Measurements from ENCODE around the gene CAMTA1. TPM values are rescaled to one million over a fixed set of nuclear protein-coding genes. Genes with fewer than 3 reads are reported as not detected.

The CAMTA1 gene
- total RNA-seq, 1 donor from 2014 or later = 69.9 TPM

DNA sequence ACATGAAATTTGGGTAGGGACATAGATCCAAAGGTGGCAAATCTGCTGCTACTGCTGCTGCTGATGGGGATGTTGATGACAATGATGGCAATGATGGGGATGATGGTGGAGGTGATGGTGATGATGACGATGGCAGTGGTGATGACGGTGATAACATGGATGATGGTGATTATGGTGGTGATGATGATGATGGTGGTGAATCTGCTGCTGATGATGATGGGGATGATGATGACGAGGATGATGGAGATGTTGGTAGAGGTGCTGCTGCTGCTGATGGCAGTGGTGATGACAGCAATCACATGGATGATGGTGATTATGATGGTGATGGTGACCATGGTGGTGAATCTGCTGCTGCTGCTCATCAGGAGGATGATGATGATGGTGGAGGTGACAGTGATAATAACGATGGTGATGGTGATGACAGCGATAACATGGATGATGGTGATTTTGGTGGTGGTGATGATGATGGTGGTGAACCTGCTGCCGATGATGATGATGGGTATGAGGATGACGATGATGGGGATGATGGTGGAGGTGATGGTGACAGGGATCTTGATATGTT is 644.9 kb downstream of the CAMTA1 start:
- intact Hi-C loops (cut with micrococcal nuclease) = no loop called here
- no peak overlapping the region for H3K4me3 Mint-ChIP-seq

GRCh38 chr1:7430691-7431090 is 645.4 kb downstream of the CAMTA1 start:
- H3K4me3 Mint-ChIP-seq = no peak overlapping the region
- H3K9me3 Mint-ChIP-seq = no peaks in the 10 kb centered on the region
- no peak overlapping the region for H3K27ac Mint-ChIP-seq
- H3K36me3 Mint-ChIP-seq (ENCODE audit: low read depth) = no peaks in the 10 kb centered on the region
- DNase-seq = no peak
- H3K27me3 Mint-ChIP-seq = no peaks in the 10 kb centered on the region
- H3K4me1 Mint-ChIP-seq = no peaks in the 10 kb centered on the region
- intact Hi-C loops (cut with micrococcal nuclease) = no loop called here

More for the DNA sequence above, 644.9 kb downstream of the CAMTA1 start:
- no peaks in the 10 kb centered on the region for H3K9me3 Mint-ChIP-seq
- no peaks in the 10 kb centered on the region for H3K4me1 Mint-ChIP-seq
- no peaks in the 10 kb centered on the region for H3K27me3 Mint-ChIP-seq
- H3K36me3 Mint-ChIP-seq (ENCODE audit: low read depth) = no peaks in the 10 kb centered on the region
- H3K27ac Mint-ChIP-seq = no peak overlapping the region
- DNase-seq = no peak

DNA sequence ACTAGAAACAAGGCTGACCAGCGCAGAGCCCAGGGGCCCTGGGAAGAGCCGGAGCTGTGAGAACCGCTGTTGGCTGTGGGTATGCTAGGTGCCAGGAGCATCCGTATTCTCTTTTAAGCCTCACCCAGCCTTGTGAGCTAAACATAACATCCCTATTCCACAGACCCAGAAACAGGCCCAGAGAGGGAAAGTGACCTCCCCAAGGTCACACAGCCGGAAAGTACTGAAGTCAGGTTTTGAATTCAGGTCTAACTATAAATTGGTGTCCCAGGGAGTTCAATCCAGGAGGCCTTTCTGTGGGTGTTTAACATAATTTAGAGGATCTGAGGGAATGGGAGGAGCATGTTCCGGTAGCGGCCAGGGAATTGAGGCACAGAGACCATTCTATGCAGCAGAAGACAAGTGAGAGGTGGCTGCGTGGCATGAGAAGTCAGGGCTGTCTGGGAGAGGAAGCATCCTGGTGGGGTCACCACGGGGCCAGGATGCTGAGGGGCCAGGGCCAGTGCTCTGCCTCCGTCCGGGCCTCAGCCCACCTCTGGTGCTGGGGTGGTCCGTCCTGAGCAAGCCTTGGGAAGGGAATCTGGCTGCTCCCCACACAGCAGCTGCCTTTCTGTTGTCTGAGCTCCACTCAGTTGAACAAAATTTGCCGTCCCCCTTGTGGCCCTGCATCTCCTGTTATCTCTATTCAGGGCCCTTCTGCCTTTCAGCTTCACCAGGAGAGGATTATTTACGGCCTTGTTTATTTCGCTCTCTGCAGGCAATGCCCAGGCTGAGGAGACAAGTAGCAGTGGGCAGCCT is 647.0 kb downstream of the CAMTA1 start:
- H3K27me3 Mint-ChIP-seq = no peaks in the 10 kb centered on the region
- H3K4me1 Mint-ChIP-seq = no peaks in the 10 kb centered on the region

DNA sequence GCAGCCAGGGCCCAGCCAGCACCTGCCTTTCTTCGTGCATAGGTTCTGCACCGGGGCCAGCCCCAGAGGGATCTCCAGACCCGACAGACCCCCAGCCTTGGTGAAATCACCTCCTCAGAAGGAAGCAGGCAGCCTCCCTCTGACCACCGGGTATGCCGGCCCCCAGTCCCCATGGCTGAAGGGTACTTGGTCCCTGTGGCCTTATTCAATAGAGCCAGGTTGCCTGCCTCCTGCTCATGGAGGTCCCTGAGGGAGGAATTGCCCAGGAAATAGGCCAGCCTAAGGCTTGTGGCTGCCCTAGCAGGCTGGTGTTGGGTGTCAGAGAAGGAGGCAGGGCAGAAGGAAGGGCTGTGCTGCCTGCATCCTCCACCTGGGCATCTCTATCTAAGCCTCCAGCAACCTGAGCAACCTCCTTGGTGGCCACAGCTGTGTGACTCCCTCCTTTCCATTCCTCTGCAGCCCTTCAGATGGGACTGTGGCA is 647.7 kb downstream of the CAMTA1 start:
- Mint-ChIP-seq H3K4me3 (no peak overlapping the region), H3K36me3 (ENCODE audit: low read depth) (no peaks in the 10 kb centered on the region), H3K9me3 (no peaks in the 10 kb centered on the region), H3K27ac (no peak overlapping the region), H3K4me1 (no peaks in the 10 kb centered on the region), H3K27me3 (no peaks in the 10 kb centered on the region)
- DNase-seq = no peak
- intact Hi-C loops (cut with micrococcal nuclease) = no loop called here

More for the DNA sequence above, 647.0 kb downstream of the CAMTA1 start:
- Mint-ChIP-seq H3K4me3 (no peak overlapping the region), H3K27ac (no peak overlapping the region), H3K9me3 (no peaks in the 10 kb centered on the region), H3K36me3 (ENCODE audit: low read depth) (no peaks in the 10 kb centered on the region)
- intact Hi-C loops (cut with micrococcal nuclease) = no loop called here
- DNase-seq = no peak

DNA sequence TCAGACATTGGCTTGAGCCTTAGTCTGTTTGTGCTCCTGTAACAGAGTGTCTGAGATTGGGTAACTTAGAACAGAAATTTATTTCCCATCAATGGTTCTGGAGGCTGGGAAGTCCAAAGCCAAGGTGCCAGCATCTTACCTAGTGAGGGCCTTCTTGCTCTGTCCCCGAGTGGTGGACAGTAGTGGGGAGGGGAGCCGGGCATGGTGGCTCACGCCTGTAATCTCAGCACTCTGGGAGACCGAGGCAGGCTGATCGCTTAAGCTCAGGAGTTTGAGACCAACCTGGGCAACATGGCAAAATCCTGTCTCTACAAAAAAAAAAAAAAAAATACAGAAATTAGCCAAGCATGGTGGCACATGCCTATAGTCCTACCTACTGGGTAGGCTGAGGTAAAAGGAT is 649.3 kb downstream of the CAMTA1 start:
- Mint-ChIP-seq H3K36me3 (ENCODE audit: low read depth) (no peaks in the 10 kb centered on the region), H3K4me3 (no peak overlapping the region), H3K4me1 (no peaks in the 10 kb centered on the region), H3K27ac (no peak overlapping the region), H3K9me3 (no peaks in the 10 kb centered on the region), H3K27me3 (no peaks in the 10 kb centered on the region)
- DNase-seq = no peak
- intact Hi-C loops (cut with micrococcal nuclease) = no loop called here

DNA sequence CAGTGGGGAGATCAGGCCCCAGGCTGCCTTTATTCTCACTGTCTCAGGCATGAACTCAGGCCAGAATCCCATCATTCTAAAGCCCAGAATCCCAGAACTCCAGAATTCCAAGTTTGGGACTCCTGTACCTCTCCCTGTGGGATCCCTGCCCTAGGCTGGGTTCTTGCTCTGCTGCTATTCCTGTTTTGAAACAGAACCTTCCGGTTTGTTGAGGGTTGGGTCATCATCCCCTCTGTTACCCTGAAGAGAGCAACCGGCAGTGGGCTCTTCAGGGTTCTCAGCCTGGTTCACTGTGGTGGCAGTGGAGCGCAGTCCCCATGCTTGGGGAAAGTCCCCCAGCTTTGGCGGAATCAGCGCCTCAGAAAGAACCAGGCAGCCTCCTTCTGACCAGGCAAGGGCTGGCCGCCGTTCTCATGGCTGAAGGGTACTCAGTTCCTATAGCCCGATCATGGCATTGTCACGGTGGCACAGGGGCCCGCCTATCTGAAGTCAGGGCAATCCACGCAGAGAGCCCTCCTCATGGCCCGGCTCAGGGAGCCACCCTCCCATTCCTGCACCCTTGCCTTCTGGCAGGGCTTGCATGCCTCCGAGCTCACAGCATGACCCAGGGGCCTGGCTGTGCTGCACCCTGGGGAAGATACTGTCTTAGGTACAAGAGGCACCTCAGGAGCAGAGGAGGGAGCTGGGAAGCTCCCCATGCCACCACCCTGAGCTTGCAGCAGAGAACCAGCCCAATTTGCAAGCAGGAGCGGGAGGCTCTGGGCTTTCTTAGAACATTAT is 650.2 kb downstream of the CAMTA1 start:
- no peaks in the 10 kb centered on the region for H3K36me3 Mint-ChIP-seq (ENCODE audit: low read depth)

DNA sequence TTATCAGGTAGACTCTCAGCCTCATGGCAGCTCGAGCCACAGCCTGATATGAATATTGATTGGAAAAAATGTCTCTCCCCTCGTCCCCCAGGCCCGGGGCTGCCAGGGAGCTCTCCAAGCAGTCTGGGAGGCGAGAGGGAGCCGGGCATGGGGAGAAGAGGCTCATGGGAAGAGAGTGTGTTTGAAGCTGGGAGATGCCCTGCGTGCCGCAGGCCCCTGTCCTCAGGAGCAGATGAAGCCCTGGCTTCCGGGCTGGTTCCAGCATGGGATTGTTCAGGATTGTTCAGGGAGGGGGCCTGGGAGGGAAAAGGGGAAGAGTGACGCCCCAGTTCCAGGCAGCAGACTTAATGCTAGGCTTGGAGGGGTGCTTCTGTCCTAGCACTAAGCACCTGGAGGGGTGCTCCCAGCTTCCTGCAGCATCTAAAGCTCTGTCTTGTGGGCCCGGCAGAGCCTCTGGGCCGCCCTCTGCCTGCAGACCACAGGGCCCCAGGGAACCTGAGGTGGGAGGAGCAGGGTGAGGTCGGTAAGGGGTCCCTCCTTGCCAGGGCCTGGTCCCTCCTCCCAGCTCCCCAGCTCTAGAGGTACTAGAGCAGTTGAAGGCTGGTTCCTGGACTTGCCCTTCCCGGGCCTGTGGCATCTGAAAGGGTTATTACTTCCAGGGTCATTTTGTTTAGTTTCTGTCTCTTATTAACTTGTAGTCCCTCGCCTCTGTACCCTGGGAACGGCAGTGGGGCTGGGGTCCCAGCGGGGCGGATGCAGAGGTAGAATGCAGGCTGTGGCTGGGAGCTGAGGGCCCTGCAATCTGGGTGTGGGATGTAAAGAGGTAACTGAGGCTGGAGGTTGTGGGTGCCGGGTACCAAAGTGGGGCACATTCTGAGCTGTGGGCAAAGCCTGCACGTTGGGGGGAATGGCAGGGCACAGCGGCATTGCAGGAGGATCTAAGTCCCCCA is 651.1 kb downstream of the CAMTA1 start:
- Mint-ChIP-seq H3K36me3 (ENCODE audit: low read depth) (no peaks in the 10 kb centered on the region), H3K27me3 (no peaks in the 10 kb centered on the region), H3K27ac (no peak overlapping the region), H3K9me3 (no peaks in the 10 kb centered on the region), H3K4me3 (no peak overlapping the region), H3K4me1 (no peaks in the 10 kb centered on the region)
- no peak for DNase-seq
- intact Hi-C loops (cut with micrococcal nuclease) = no loop called here

More for the DNA sequence above, 650.2 kb downstream of the CAMTA1 start:
- Mint-ChIP-seq H3K27me3 (no peaks in the 10 kb centered on the region), H3K9me3 (no peaks in the 10 kb centered on the region), H3K4me3 (no peak overlapping the region), H3K4me1 (no peaks in the 10 kb centered on the region), H3K27ac (no peak overlapping the region)
- intact Hi-C loops (cut with micrococcal nuclease) = no loop called here
- no peak for DNase-seq

DNA sequence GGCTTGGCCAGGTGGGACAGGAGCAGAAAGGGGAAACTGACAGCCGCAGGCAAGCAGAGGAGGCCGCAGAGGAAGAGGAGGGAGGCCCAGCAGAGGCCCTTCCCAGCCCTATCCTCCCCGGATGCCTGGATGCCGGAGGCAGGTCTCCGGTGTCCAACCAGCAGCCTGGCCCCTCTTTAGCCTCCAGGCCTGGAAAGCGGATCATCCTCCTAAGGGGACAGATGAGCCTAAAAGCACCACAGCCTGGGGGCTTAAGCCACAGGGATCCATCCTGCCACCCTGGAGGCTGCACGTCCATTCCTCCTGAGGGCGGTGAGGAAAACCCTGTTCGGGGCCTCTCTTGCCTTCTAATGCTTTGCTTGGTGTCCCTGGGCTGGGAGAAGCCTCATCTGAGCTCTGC is 651.8 kb downstream of the CAMTA1 start:
- Mint-ChIP-seq H3K27me3 (no peaks in the 10 kb centered on the region), H3K4me3 (no peak overlapping the region), H3K9me3 (no peaks in the 10 kb centered on the region), H3K36me3 (ENCODE audit: low read depth) (no peaks in the 10 kb centered on the region), H3K4me1 (no peaks in the 10 kb centered on the region), H3K27ac (no peak overlapping the region)
- intact Hi-C loops (cut with micrococcal nuclease) = no loop called here
- DNase-seq = no peak

DNA sequence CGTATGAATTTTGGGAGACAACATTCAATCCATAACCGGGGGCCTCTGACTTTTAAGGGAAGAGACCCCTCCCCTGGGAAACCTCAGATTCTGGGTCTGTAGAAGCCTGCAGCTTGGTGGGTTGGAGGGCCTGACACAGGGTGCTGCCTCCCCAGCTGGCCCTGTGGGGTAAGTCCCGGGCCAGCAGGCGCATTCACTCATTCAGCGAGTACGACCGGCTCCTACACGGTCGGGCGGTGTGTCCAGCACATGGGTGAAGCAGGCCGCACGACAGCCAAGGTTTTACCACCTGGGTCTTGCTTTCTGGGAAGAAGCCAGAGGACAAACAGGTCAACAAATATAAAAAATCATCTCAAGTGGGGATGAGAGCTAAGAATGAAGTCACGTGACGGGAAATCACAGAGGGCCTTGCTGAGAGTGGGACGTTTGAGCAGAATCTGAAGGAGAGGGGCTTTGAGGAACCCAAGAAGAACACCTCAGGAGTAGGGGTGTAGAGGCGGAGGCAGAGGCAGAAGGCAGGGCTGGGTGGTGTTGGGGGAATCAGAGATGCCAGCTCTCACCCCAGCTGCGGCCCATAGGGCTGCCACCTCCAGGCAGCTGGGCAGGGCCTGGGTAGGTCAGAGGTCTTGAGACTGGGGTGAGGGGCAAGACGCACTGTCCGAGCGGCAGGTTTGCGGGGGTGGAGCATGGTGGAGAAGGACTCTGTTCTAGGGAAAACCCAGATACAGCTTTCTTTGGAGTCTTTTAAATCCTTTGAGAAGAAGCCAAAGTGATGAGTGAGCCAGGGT is 652.5 kb downstream of the CAMTA1 start:
- no peaks in the 10 kb centered on the region for H3K36me3 Mint-ChIP-seq (ENCODE audit: low read depth)
- intact Hi-C loops (cut with micrococcal nuclease) = no loop called here
- H3K27me3 Mint-ChIP-seq = no peaks in the 10 kb centered on the region
- DNase-seq = no peak
- no peaks in the 10 kb centered on the region for H3K4me1 Mint-ChIP-seq
- no peak overlapping the region for H3K4me3 Mint-ChIP-seq
- H3K9me3 Mint-ChIP-seq = no peaks in the 10 kb centered on the region
- no peak overlapping the region for H3K27ac Mint-ChIP-seq

DNA sequence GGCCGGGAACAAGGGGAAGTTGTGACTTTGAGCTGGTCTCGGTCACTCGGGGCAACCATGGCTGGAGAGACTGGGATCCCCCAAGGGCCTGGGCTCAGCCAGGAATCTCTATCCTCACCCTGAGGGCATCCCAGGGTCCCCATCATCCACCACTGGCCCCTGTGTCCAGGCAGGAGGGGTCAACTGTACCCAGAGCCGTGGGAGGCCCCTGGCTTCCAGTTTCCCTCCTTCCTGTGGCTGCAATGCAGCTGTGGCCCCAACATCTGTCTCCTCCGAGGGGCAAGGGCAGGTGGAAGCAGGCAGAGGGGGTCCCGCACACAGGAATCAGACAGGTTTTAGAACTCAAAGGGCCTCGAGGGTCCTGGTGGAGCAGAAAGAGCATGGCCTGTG is 653.1 kb downstream of the CAMTA1 start:
- Mint-ChIP-seq H3K4me3 (no peak overlapping the region), H3K27me3 (no peaks in the 10 kb centered on the region), H3K27ac (no peak overlapping the region), H3K36me3 (ENCODE audit: low read depth) (no peaks in the 10 kb centered on the region), H3K9me3 (no peaks in the 10 kb centered on the region), H3K4me1 (no peaks in the 10 kb centered on the region)
- DNase-seq = no peak
- intact Hi-C loops (cut with micrococcal nuclease) = no loop called here

DNA sequence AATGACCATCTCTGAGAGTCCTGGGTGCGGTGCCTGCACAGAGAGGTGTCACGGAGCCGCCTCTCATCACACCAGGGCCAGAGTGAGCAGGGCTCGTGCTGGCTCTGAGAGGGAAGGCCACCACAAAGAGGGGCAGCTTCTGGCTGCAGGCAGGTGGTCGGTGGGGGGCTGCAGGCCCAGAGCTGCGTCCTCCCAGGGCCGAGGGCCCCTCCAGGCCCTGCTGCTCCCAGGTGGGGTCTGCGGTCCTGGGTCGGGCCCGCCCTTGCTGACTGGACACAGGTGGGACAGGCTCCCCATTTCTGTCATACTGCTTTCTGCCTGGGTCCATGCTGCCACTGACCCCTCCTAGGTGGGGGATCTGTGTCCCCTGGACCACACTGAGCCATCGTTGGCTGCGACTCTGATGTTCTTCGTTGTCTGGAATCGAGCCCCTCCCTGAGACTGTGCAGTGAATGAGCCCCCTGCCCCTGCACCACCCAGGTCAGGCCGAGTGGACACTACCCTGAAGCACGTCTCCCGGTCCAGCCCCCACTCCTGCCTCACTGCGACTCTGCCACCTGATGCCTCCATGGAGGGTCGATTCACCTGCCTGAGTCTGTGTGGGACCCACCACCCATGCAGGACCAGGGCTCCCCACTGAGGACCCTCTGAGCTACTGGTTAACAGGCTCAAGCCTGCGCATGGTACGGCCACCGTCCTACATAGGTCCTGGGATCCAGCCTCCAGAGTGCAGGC is 653.8 kb downstream of the CAMTA1 start:
- Mint-ChIP-seq H3K4me3 (no peak overlapping the region), H3K9me3 (no peaks in the 10 kb centered on the region), H3K27me3 (no peaks in the 10 kb centered on the region), H3K4me1 (no peaks in the 10 kb centered on the region), H3K36me3 (ENCODE audit: low read depth) (no peaks in the 10 kb centered on the region), H3K27ac (no peak overlapping the region)
- intact Hi-C loops (cut with micrococcal nuclease) = no loop called here
- no peak for DNase-seq

- Mint-ChIP-seq H3K4me3 (no peak overlapping the region), H3K4me1 (no peaks in the 10 kb centered on the region), H3K36me3 (ENCODE audit: low read depth) (no peaks in the 10 kb centered on the region), H3K27me3 (no peaks in the 10 kb centered on the region), H3K27ac (no peak overlapping the region), H3K9me3 (no peaks in the 10 kb centered on the region)
- intact Hi-C loops (cut with micrococcal nuclease) = no loop called here
- DNase-seq = no peak
Measured at GRCh38 chr1:7440154-7440553, 654.9 kb downstream of the CAMTA1 start.
